ENCODE data around the gene SOX8. TPM values are rescaled to one million over a fixed set of nuclear protein-coding genes. Genes with fewer than 3 reads are reported as not detected.

The SOX8 gene
- total and polyA plus RNA-seq, 7 donors = under 0.01 to 3.4 (median 2.7) TPM; not detected in 1

DNA sequence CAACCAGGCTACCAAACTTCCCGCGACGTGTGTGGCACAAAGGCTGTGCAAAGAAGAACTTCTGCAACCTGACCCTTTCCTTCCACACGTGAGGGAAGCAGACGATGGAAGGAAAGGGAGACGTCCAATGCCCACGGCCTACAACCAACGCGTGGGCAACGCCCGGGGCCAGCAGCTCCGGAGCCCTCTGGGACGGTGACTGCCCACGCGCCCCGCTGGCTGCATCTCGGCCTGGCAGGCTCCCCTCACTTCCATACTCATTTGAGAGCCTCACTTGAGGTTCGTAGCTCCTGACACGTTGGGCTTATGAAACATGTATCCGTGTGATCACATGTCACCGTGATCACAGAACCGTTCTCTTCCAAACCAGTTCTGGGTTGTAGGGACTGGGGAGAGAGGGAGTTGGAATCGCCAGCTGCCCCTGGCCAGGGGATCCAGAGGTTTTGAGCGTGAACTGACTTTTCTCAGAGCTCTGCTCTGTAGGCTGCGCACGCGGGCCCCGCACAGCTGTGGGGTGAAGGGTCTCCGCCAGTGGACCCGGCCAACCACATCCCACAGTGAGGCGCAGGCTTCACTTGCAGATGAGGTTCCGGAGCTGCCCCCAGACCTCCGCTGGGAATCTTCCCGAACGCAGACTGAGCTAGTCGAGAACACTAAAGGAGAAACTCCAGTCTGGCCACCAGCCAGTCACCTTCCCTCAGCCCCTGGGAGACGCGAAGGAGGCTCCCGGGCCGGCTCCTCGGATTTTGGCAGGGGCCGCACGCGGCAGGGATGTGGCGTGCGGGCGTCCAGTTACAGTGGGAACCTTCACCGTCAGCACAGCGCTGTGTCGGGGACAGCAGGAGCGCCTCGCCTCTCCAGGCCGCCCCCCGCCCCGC lies 11.8 kb upstream of the SOX8 start:
- intact Hi-C loops (cut with DNase I) = loop anchor here (5.0 kb wide), 1 partner anchor 162 kb away; no protein-coding TSS in a partner anchor
- Histone ChIP-seq H3K9me3 (no peaks in the 10 kb centered on the region), H3K27ac (peak overlapping the region; percentile 72 to 85 (median 82)), H3K27me3 (no peaks in the 10 kb centered on the region), H3K36me3 (peaks cover 0 to 4% (median 0%) of the 10 kb centered on the region in 4 donors), H3K4me3 (peak overlapping the region; percentile 63 to 97 (median 90)), H3K4me1 (peaks cover 0 to 32% (median 27%) of the 10 kb centered on the region in 4 donors)
- WGBS, 2 donors = 50 to 51% methylated on average over 55 of the region's 55 CpGs
- TF ChIP-seq POLR2AphosphoS5 (IDR thresholded peaks at IDR 0.05) = no peak
- TF ChIP-seq, protein P1, sequence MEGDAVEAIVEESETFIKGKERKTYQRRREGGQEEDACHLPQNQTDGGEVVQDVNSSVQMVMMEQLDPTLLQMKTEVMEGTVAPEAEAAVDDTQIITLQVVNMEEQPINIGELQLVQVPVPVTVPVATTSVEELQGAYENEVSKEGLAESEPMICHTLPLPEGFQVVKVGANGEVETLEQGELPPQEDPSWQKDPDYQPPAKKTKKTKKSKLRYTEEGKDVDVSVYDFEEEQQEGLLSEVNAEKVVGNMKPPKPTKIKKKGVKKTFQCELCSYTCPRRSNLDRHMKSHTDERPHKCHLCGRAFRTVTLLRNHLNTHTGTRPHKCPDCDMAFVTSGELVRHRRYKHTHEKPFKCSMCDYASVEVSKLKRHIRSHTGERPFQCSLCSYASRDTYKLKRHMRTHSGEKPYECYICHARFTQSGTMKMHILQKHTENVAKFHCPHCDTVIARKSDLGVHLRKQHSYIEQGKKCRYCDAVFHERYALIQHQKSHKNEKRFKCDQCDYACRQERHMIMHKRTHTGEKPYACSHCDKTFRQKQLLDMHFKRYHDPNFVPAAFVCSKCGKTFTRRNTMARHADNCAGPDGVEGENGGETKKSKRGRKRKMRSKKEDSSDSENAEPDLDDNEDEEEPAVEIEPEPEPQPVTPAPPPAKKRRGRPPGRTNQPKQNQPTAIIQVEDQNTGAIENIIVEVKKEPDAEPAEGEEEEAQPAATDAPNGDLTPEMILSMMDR (IDR thresholded peaks at IDR 0.05) = no peak
- DNase-seq = no peak

DNA sequence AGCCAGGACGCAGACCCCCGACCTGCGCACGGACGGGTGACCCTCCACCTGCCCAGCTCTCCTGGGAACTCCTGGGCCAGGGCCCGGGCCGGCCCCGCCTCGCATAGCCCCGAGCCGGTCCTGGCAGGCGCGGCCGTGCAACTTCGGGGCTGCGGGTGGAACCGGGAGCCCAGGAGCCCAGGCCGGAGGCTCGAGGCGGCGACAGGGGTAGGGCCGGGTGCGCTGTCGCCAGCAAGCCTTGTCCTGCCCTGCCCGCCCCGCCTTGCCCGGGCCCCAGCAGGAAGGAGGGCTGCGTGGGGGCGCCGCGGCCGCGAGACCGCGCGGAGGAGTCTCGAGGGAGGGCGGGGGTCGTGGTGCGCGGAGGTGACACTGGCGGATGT lies 11.2 kb upstream of the SOX8 start:
- Histone ChIP-seq H3K9me3 (no peaks in the 10 kb centered on the region), H3K27me3 (no peaks in the 10 kb centered on the region), H3K4me1 (peaks cover 0 to 25% (median 21%) of the 10 kb centered on the region in 4 donors), H3K27ac (peak overlapping the region; percentile 72 to 85 (median 82)), H3K36me3 (peaks cover 0 to 4% (median 0%) of the 10 kb centered on the region in 4 donors), H3K4me3 (peak overlapping the region; percentile 63 to 97 (median 90))
- no peak for DNase-seq
- WGBS, 2 donors = 0 to 1% methylated on average over 42 of the region's 42 CpGs
- no peak for TF ChIP-seq POLR2A (IDR thresholded peaks at IDR 0.05)
- intact Hi-C loops (cut with DNase I) = no loop called here

DNA sequence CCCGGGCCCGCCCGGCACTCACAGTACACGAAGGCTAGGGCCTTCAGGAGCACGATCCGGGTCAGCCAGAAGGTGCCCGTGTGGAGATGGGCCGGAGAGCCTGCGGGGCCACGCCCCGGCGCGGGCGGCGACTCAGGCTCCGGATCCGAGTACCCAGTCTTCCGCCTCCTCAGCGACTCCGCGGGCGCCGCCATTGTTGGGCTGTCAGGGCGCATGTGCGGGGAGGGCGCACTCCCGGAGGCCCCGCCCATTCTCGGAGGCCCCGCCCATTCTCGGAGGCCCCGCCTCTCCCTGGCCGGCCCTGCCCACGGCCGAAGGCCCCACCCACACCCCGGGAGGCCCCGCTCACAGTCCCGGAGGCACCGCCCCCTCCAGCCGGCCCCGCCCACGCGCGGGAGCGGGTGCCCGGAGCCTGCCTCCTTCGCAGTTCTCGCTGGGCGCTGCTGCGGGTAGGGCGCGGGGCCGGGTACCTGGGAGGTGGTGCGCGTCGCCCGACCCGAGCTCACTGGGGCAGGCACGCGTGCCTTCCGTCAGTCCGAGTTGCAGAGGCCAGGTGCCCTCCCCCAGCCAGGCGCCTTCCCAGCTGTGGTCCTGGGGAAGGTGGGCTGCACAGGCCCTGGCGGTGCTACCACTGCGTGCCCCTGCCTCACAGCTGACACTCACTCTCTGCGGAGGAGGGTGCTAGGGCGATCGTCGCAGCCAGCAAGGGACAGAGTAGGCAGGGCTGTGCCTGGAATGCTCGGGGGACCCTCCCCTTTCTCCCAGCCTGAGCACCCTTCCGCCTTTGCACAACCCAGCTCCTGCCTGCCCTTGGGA lies 10.6 kb upstream of the SOX8 start, which contains the start of gene LMF1:
TSS of gene LMF1 (minus strand) at position 219 of the 816 bp plus-strand sequence. CDS start at position 215, 4 bp downstream.
- intact Hi-C loops (cut with DNase I) = no loop called here

DNA sequence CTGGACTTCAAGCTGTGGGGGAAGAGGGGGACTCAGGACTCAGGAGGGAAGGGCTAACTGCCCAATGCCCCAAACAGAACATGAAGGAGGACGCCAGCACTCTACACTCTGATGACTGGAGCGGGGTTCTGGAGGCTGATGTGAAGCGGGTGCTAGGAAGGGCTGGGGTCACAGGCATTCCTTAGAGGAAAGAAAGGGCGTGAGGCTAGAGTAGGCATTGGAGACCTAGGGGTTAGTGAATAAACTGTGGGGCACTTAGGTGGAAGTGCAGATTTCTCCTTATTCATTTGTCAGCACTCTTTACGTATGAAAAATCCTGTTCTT lies 10.0 kb upstream of the SOX8 start:
- Histone ChIP-seq H3K27me3 (no peaks in the 10 kb centered on the region), H3K27ac (peak overlapping the region; percentile 60 to 85 (median 77)), H3K36me3 (peaks cover 0 to 4% (median 0%) of the 10 kb centered on the region in 4 donors), H3K4me1 (peaks cover 0 to 30% (median 22%) of the 10 kb centered on the region in 4 donors), H3K4me3 (no peak overlapping the region), H3K9me3 (no peaks in the 10 kb centered on the region)
- TF ChIP-seq, protein P1 (IDR thresholded peaks at IDR 0.05) = no peak
- TF ChIP-seq EP300 (IDR thresholded peaks at IDR 0.05) = no peak
- TF ChIP-seq POLR2A (IDR thresholded peaks at IDR 0.05) = no peak
- no peak for TF ChIP-seq POLR2AphosphoS5 (IDR thresholded peaks at IDR 0.05)
- intact Hi-C loops (cut with DNase I) = no loop called here
- no peak for DNase-seq
- WGBS, 2 donors = 95% methylated on average over 5 of the region's 5 CpGs

More for the DNA sequence above, 10.6 kb upstream of the SOX8 start, which contains the start of gene LMF1:
- Histone ChIP-seq H3K4me3 (peak within 1 kb of the TSS; percentile 63 to 97 (median 90)), H3K27ac (peak within 1 kb of the TSS; percentile 72 to 85 (median 82)), H3K36me3 (peaks cover 0 to 4% (median 0%) of the 10 kb centered on the region in 4 donors), H3K9me3 (no peaks in the 10 kb centered on the region), H3K4me1 (peaks cover 0 to 24% (median 21%) of the 10 kb centered on the region in 4 donors), H3K27me3 (no peaks in the 10 kb centered on the region)
- WGBS, 2 donors = 4 to 6% methylated on average over 71 of the region's 71 CpGs
- DNase-seq = peak; percentile 97
- TF ChIP-seq POLR2AphosphoS5 (IDR thresholded peaks at IDR 0.05) = peak; percentile 53 to 78 (median 70)
- TF ChIP-seq, protein P1 (IDR thresholded peaks at IDR 0.05) = no peak
- peak in 1 of 2 donors; percentile 42 for TF ChIP-seq POLR2A (IDR thresholded peaks at IDR 0.05)
- TF ChIP-seq EP300 (IDR thresholded peaks at IDR 0.05) = no peak

DNA sequence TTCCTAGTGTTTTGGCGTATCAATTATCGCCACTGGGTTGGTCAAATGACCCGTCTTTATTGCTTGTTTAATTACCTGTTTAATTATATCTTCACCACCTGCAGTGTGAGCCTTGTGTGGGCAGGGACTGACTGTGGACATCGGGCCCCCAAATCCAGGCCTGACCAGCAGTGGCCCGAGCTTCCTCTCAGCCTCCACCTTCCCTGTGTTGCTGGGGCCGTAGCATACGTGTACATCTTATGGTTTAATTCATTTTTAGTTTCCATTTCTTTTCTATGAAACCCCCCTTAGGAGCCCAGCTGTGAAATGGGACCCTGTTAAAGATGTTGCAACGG lies 9.6 kb upstream of the SOX8 start:
- Histone ChIP-seq H3K4me3 (no peak overlapping the region), H3K4me1 (peaks cover 0 to 34% (median 25%) of the 10 kb centered on the region in 4 donors), H3K27ac (peak overlapping the region in 1 of 4 donors; percentile 31), H3K9me3 (no peaks in the 10 kb centered on the region), H3K36me3 (peaks cover 0 to 4% (median 0%) of the 10 kb centered on the region in 4 donors), H3K27me3 (no peaks in the 10 kb centered on the region)
- DNase-seq = no peak
- TF ChIP-seq POLR2AphosphoS5 (IDR thresholded peaks at IDR 0.05) (no peak), EP300 (IDR thresholded peaks at IDR 0.05) (no peak), POLR2A (IDR thresholded peaks at IDR 0.05) (no peak)
- TF ChIP-seq, protein P1 (IDR thresholded peaks at IDR 0.05) = no peak
- 74 to 90% methylated on average over 8 of the region's 8 CpGs for WGBS, 2 donors
- intact Hi-C loops (cut with DNase I) = no loop called here

Data from sigmoid colon (tissue), 7 donors.